Body of pancreas (tissue), 4 donors: ENCODE data around the gene NUP98. TPM values are rescaled to one million over a fixed set of nuclear protein-coding genes. Genes with fewer than 3 reads are reported as not detected.

ENCODE experiments used
- ATAC-seq: fragments of 150-250 bp; one replicate; pipeline ENCODE4 v1.9.1; 2016
- DNase-seq, 4 donors: peaks; one replicate each; pipeline ENCODE4 v3.0.0-alpha.2; 2019
- H3K27ac ChIP-seq, 4 donors: fragments of 200-600 bp; sonication (generic); 1 replicate in 3 of 4; 2 replicates in 1 of 4; pipeline versions ENCODE4 v1.5.1 to v1.6.1; 2016 to 2019; ENCODE audit warnings: mild to moderate bottlenecking in 1 of 4, mixed read lengths in 1 of 4, moderate library complexity in 1 of 4
- H3K27me3 ChIP-seq, 2 donors: fragments of 200-600 bp; sonication (generic); one replicate each; pipeline ENCODE4 v1.6.0; 2016; ENCODE audit warnings: mild to moderate bottlenecking in 1 of 2
- H3K36me3 ChIP-seq, 2 donors: fragments of 200-600 bp; sonication (generic); replicated peaks in 1 of 2; 2 replicates each; pipeline ENCODE4 v1.5.1; 2016; ENCODE audit warnings: low read depth in 2 of 2; ENCODE audit not compliant: insufficient read depth in 1 of 2
- H3K4me1 ChIP-seq: fragments of 200-600 bp; sonication (generic); one replicate; pipeline ENCODE4 v1.6.0; 2016
- H3K4me3 ChIP-seq, 2 donors: fragments of 200-600 bp; sonication (generic); 1 replicate in 1 of 2; 2 replicates in 1 of 2; pipeline ENCODE4 v1.5.1; 2016 to 2019
- H3K9me3 ChIP-seq, 3 donors: fragments of 200-600 bp; sonication (generic); 1 replicate in 2 of 3; 2 replicates in 1 of 3; pipeline ENCODE4 v1.5.1; 2016
- CTCF ChIP-seq, 7 experiments: fragments of 450-650 bp in 4 of 7; fragments of 200-600 bp in 3 of 7; sonication (generic) in 3 of 7; IDR thresholded peaks; one replicate each; pipeline ENCODE4 v1.5.1; 2016 to 2019; ENCODE audit warnings: antibody characterized with exemption in 7 of 7
- POLR2A ChIP-seq, 3 donors: fragments of 450-650 bp; IDR thresholded peaks; one replicate each; pipeline ENCODE4 v1.6.1; 2016; ENCODE audit warnings: antibody characterized with exemption in 3 of 3, mild to moderate bottlenecking in 2 of 3
- WGBS, 2 donors: methylation state at CpG; one replicate each; pipeline ENCODE4 v1.1.5; 2017; 5-methylcytosine and 5-hydroxymethylcytosine counted together
- intact Hi-C: fragments of 100-400 bp; cut with DNase I; formaldehyde crosslinking; loops from one replicate; pipeline ENCODE4 v1.15.1; 2023
- total RNA-seq, 2 donors: library from RNA; depleted of rRNA; stranded (reverse); fragments of >200 nt; gene quantifications; one replicate each; pipeline ENCODE4 v1.1.0, GENCODE V29; 2016

The NUP98 gene
- total RNA-seq, 2 donors from 2014 or later: 37.9 to 62.0 TPM

DNA sequence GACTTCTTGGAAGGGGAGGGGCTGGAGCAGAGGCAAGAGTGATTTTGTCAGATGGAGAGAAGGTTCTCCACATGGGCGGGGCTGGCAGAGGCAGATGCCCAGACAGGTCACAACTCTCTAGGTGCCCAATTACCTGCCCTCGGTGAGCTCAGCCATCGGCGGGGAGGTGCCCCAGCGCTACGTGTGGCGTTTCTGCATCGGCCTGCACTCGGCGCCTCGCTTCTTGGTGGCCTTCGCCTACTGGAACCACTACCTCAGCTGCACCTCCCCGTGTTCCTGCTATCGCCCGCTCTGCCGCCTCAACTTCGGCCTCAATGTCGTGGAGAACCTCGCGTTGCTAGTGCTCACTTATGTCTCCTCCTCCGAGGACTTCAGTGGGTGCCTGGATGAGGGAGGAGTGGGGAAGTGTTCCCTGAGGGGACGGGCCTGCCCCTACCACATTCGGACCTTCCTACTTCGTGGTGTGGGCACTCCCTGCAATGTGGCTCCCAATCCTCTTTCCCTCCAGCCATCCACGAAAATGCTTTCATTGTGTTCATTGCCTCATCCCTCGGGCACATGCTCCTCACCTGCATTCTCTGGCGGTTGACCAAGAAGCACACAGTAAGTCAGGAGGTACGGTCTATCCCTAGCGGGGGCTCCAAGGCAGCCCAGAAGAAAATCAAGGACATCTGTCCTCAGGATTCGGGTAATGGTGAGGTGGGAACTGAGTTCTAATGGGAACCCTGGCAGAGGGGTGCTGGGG, 26.6 kb upstream of the NUP98 start:
- ATAC-seq: no peak
- Histone ChIP-seq H3K4me3 (no peak overlapping the region), H3K4me1 (no peaks in the 10 kb centered on the region), H3K27me3 (no peaks in the 10 kb centered on the region), H3K36me3 (peaks cover 0 to 8% of the 10 kb centered on the region in 2 donors), H3K9me3 (no peaks in the 10 kb centered on the region), H3K27ac (no peak overlapping the region)
- no peak for DNase-seq
- WGBS, 2 donors: 88 to 92% methylated on average over 28 of the region's 30 CpGs
- intact Hi-C loops: no loop called here
- TF ChIP-seq POLR2A (IDR thresholded peaks at IDR 0.05): no peak
- TF ChIP-seq CTCF (IDR thresholded peaks at IDR 0.05): no peak

GRCh38 chr11:3823303-3823702, 25.9 kb upstream of the NUP98 start:
- peaks cover 0 to 8% of the 10 kb centered on the region in 2 donors for H3K36me3 ChIP-seq
- H3K27me3 ChIP-seq: no peaks in the 10 kb centered on the region
- H3K4me3 ChIP-seq: no peak overlapping the region
- intact Hi-C loops: no loop called here
- H3K9me3 ChIP-seq: no peaks in the 10 kb centered on the region
- DNase-seq: no peak
- no peak overlapping the region for H3K27ac ChIP-seq
- ATAC-seq: no peak
- TF ChIP-seq POLR2A (IDR thresholded peaks at IDR 0.05): no peak
- no peaks in the 10 kb centered on the region for H3K4me1 ChIP-seq
- WGBS, 2 donors: 90 to 100% methylated on average over 1 to 3 of the region's 3 CpGs

DNA sequence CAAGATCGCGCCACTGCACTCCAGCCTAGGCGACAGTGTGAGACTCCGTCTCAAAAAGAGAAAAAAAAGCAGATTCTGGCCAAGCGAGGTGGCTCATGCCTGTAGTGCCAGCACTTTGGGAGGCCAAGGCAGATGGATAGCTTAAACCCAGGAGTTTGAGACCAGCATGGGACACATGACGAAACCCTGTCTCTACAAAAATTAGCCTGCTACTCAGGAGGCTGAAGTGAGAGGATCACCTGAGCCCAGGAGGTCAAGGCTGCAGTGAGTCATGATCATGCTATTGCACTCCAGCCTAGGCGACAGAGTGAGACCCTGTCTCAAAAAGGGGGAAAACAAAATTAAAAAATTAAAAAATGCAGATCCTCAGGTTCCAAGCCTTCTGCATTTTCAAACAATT, 25.0 kb upstream of the NUP98 start:
- Histone ChIP-seq H3K27me3 (no peaks in the 10 kb centered on the region), H3K4me1 (no peaks in the 10 kb centered on the region), H3K9me3 (no peaks in the 10 kb centered on the region), H3K27ac (no peak overlapping the region), H3K4me3 (no peak overlapping the region), H3K36me3 (peaks cover 0 to 3% of the 10 kb centered on the region in 2 donors)
- TF ChIP-seq CTCF (IDR thresholded peaks at IDR 0.05) (no peak), POLR2A (IDR thresholded peaks at IDR 0.05) (no peak)
- ATAC-seq (no peak), DNase-seq (no peak)
- 95 to 99% methylated on average over 7 of the region's 7 CpGs for WGBS, 2 donors
- intact Hi-C loops: no loop called here

DNA sequence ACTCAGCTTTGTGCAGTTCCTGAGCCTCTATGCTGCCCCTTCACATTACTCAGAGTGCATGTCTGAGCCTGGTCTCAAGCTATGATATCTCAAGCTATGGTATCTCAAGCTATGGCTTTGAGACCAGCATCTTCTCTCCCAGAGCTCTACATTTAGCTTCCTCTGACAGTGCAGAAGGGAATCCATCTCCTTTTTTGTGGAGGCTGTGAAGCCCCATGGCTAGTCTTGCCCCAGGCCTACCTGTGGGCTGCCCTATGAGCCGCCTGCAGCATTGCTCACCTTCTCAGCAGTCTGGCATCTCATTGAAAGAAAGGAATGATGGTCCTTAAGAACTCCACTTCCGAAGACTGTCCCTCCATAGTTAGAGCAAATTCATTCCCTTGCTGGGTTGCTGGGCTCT, 23.6 kb upstream of the NUP98 start:
- ATAC-seq (no peak), DNase-seq (no peak)
- Histone ChIP-seq H3K27ac (no peak overlapping the region), H3K9me3 (no peaks in the 10 kb centered on the region), H3K27me3 (no peaks in the 10 kb centered on the region), H3K4me3 (no peak overlapping the region), H3K4me1 (no peaks in the 10 kb centered on the region), H3K36me3 (no peaks in the 10 kb centered on the region)
- TF ChIP-seq CTCF (IDR thresholded peaks at IDR 0.05) (no peak), POLR2A (IDR thresholded peaks at IDR 0.05) (no peak)
- intact Hi-C loops: no loop called here
- WGBS, 2 donors: 94 to 96% methylated on average over 2 of the region's 2 CpGs

DNA sequence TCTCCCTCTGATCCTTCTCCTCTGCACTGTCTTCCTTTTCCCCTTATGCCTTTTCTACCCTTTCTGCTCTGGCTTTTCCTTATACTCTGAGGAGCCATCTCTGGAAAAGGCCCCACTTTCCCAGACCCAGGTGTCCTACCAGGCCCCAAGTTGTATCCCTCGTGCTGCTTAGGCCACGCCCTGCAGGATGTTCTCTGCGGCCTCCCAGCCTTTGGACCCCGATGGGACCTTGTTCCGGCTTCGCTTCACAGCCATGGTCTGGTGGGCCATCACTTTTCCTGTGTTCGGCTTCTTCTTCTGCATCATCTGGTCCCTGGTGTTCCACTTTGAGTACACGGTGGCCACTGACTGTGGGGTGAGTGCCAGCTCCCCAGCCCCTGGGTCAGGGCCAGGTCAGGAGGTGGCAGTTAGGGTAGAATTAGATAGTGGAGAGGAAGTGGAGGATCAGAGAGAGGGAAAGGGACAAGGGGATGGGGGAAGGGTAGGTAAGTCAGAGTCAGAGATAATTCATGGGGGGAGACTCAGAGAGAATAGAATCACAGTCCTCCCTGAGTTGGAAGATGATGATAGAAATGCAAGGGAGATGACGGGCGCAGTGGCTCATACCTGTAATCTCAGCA, 19.9 kb upstream of the NUP98 start:
- 87% methylated on average over 10 of the region's 10 CpGs for WGBS, 2 donors
- Histone ChIP-seq H3K4me1 (no peaks in the 10 kb centered on the region), H3K27me3 (no peaks in the 10 kb centered on the region), H3K27ac (no peak overlapping the region), H3K9me3 (no peaks in the 10 kb centered on the region), H3K4me3 (no peak overlapping the region), H3K36me3 (no peaks in the 10 kb centered on the region)
- ATAC-seq (no peak), DNase-seq (no peak)
- TF ChIP-seq CTCF (IDR thresholded peaks at IDR 0.05): no peak
- no peak for TF ChIP-seq POLR2A (IDR thresholded peaks at IDR 0.05)
- intact Hi-C loops: no loop called here
